HCT116 (cell line): ENCODE measurements around the gene CYSLTR2.

Experiments used
- JUND ChIP-seq: IDR thresholded peaks from 2 replicates; pipeline ENCODE4 v1.6.1; 2012
- POLR2AphosphoS5 ChIP-seq: IDR thresholded peaks from 2 replicates; pipeline ENCODE4 v1.6.1; 2011; ENCODE audit warnings: mild to moderate bottlenecking, low read depth, low read length, moderate library complexity

DNA sequence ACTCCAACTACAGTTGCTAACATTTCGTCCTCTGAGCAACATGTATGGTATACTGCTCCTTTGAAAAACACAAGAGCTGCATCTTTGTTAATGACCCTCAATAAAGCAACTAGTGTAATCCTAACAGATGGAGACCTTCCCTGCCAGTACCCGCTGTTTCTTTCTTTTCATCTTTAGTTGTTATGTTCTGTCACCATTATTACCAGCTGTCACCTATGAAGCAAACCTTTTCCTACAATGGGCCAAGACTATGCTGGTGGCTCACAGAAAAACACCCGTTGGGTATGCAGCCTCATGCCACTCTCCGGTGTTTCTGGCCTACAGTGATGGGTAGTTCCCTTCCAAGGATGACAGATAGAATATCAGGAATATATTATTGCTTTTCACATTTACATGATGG is 29.7 kb upstream of the CYSLTR2 start:
- TF ChIP-seq JUND, result no peak
- no peak for TF ChIP-seq POLR2AphosphoS5
